ENCODE measurements around the gene SP6. TPM values are rescaled to one million over a fixed set of nuclear protein-coding genes. Genes with fewer than 3 reads are reported as not detected.

Gene SP6
- total and polyA plus RNA-seq, 7 experiments from 2014 or later = 0.05 to 0.29 (median 0.19) TPM; not detected in 3

DNA sequence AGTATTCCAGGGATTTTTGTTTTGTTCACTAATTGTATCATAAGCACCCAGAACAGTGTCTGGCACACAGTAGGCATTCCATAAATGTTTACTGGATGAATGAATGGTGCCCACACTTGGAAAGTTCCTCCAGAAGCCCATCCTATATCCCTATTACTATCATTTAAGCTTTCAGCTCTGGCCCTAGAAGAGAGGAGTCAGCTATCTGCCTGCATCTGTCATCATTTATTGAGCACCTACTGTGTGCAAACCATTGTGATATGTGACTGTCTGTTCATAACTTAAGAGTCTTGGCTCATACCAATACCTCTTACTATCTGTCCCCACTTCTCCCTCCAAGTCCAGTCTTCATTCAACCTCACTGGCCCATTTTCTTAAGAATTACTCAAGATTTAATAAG lies 20.1 kb upstream of the SP6 start:
- POLR2A ChIA-PET = no interaction called here
- no peaks in the 10 kb centered on the region for H3K27me3 ChIP-seq (ENCODE audit: control insufficient read depth in 2 of 2, insufficient read depth in 2 of 2, low read length in 2 of 2)

DNA sequence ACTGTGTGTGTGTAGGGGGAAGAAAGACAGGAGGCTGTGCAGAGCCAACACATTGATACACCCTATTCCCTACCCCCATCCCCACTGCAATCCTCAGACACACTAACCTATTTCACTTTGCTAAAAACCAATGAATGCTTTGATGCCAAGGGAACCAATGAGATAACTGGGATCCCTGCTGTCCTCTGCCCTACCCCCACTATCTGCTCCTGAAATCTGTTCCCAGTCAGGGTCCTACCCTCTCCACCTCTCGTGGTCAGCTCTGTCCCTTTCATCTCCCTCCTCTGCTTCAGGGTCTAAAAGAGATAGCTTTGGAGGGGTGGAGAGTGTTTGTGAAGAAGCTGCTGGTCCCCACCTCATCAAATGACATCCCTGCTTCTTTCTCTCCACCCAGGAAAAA lies 19.1 kb upstream of the SP6 start:
- Mint-ChIP-seq H3K27ac (no peak overlapping the region), H3K27me3 (peaks cover 38 to 67% (median 43%) of the 10 kb centered on the region in 5 donors), H3K9me3 (no peaks in the 10 kb centered on the region), H3K36me3 (no peaks in the 10 kb centered on the region), H3K4me3 (no peak overlapping the region), H3K4me1 (peaks cover 0 to 12% (median 6%) of the 10 kb centered on the region in 7 donors)
- intact Hi-C loops (cut with micrococcal nuclease) = no loop called here
- POLR2A ChIA-PET = interaction anchor here (1.0 kb wide), 1 partner anchor 12 kb away, joined by 3 read pairs; no protein-coding TSS in a partner anchor
- ATAC-seq = no peak
- Histone ChIP-seq H3K9me3 (ENCODE audit: control insufficient read depth in 2 of 3, low read length in 3 of 3) (no peaks in the 10 kb centered on the region), H3K27me3 (ENCODE audit: control insufficient read depth in 2 of 2, insufficient read depth in 2 of 2, low read length in 2 of 2) (no peaks in the 10 kb centered on the region), H3K27ac (ENCODE audit: low read depth, low read length) (no peak overlapping the region), H3K4me1 (ENCODE audit: control insufficient read depth in 2 of 2, insufficient read depth in 2 of 2, low read length in 2 of 2) (no peaks in the 10 kb centered on the region), H3K36me3 (ENCODE audit: control insufficient read depth in 2 of 3, insufficient read depth in 3 of 3, low read length in 3 of 3) (no peaks in the 10 kb centered on the region), H3K4me3 (ENCODE audit: low read length) (no peak overlapping the region)
- DNase-seq = no peak
- CTCF ChIA-PET = no interaction called here

More for the DNA sequence above, 20.1 kb upstream of the SP6 start:
- no peak for DNase-seq
- H3K9me3 ChIP-seq (ENCODE audit: control insufficient read depth in 2 of 3, low read length in 3 of 3) = no peaks in the 10 kb centered on the region
- H3K36me3 Mint-ChIP-seq = peaks cover 0 to 4% (median 0%) of the 10 kb centered on the region in 5 donors
- CTCF ChIA-PET = no interaction called here
- ATAC-seq = no peak
- H3K36me3 ChIP-seq (ENCODE audit: control insufficient read depth in 2 of 3, insufficient read depth in 3 of 3, low read length in 3 of 3) = no peaks in the 10 kb centered on the region
- peaks cover 0 to 8% (median 0%) of the 10 kb centered on the region in 7 donors for H3K4me1 Mint-ChIP-seq
- no peak overlapping the region for H3K4me3 ChIP-seq (ENCODE audit: low read length)
- no peak overlapping the region for H3K27ac ChIP-seq (ENCODE audit: low read depth, low read length)
- H3K4me1 ChIP-seq (ENCODE audit: control insufficient read depth in 2 of 2, insufficient read depth in 2 of 2, low read length in 2 of 2) = no peaks in the 10 kb centered on the region
- H3K9me3 Mint-ChIP-seq = no peaks in the 10 kb centered on the region
- no peak overlapping the region for H3K4me3 Mint-ChIP-seq
- intact Hi-C loops (cut with micrococcal nuclease) = no loop called here
- H3K27ac Mint-ChIP-seq = no peak overlapping the region
- H3K27me3 Mint-ChIP-seq = peaks cover 42 to 73% (median 47%) of the 10 kb centered on the region in 5 donors

DNA sequence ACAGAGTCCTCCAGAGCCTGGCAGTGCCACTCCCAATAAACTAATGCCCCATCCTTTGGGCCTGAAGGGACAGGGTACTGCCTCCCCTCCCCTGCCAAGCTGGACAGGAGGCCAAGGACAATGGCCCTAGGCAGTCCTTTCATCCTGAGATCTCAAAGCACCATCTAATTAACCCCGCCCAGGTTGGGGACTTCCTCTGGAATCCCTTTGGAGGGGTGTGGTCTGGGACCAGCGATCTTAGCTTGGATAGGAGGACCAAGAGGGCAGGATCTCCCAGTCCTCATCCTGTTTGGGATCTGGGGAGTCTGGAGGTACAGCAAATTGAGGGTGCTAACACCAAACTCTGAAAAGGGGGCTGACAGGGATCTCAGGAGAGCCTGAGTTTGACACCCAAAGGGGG lies 18.2 kb upstream of the SP6 start:
- DNase-seq (no peak), ATAC-seq (no peak)
- ChIA-PET CTCF (no interaction called here), POLR2A (interaction anchor here (1.0 kb wide), 1 partner anchor 11 kb away, joined by 3 read pairs; no protein-coding TSS in a partner anchor)
- H3K36me3 ChIP-seq (ENCODE audit: control insufficient read depth in 2 of 3, insufficient read depth in 3 of 3, low read length in 3 of 3) = no peaks in the 10 kb centered on the region
- intact Hi-C loops (cut with micrococcal nuclease) = no loop called here
- H3K4me3 ChIP-seq (ENCODE audit: low read length) = no peak overlapping the region
- H3K4me1 Mint-ChIP-seq = peaks cover 0 to 19% (median 13%) of the 10 kb centered on the region in 7 donors
- no peaks in the 10 kb centered on the region for H3K27me3 ChIP-seq (ENCODE audit: control insufficient read depth in 2 of 2, insufficient read depth in 2 of 2, low read length in 2 of 2)
- no peaks in the 10 kb centered on the region for H3K4me1 ChIP-seq (ENCODE audit: control insufficient read depth in 2 of 2, insufficient read depth in 2 of 2, low read length in 2 of 2)
- peaks cover 31 to 58% (median 37%) of the 10 kb centered on the region in 5 donors for H3K27me3 Mint-ChIP-seq
- no peaks in the 10 kb centered on the region for H3K9me3 Mint-ChIP-seq
- H3K27ac Mint-ChIP-seq = no peak overlapping the region
- H3K9me3 ChIP-seq (ENCODE audit: control insufficient read depth in 2 of 3, low read length in 3 of 3) = no peaks in the 10 kb centered on the region
- no peak overlapping the region for H3K27ac ChIP-seq (ENCODE audit: low read depth, low read length)
- no peak overlapping the region for H3K4me3 Mint-ChIP-seq
- no peaks in the 10 kb centered on the region for H3K36me3 Mint-ChIP-seq

DNA sequence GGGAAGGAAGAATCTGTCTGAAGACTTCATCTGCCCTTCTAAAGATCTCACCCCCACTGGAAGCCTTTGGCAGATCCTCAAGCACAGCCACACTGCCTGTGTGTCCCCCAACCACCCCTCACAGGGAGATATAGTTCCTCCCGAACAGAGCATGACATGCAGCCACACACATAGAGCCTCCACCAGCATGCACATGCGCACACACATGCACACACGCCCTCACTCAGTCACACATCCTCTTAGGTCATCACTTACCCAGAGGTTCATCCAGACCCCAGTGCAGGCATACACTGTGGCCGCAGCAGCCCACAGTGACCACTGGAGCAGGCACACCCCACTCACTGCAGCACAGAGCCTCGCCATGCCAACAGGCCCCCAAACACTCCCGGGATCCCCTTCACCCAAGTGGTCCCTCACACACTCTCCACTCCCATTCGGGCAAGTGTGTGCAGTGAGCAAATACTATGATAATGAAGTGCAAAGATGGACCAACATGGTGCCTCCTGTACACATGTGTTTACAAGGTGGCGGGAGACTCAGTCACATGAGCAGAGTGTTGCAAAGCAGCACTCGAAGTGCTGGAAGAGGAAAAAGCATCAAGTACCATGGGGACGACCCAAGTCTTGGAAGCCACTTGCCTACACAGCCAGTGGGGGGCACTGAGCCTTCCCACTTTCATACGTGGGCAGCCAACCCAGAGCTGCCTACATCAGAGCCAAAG lies 17.0 kb upstream of the SP6 start:
- H3K36me3 ChIP-seq (ENCODE audit: control insufficient read depth in 2 of 3, insufficient read depth in 3 of 3, low read length in 3 of 3) = no peaks in the 10 kb centered on the region
- H3K4me3 ChIP-seq (ENCODE audit: low read length) = no peak overlapping the region
- no peak overlapping the region for H3K4me3 Mint-ChIP-seq
- no peak overlapping the region for H3K27ac Mint-ChIP-seq
- H3K27ac ChIP-seq (ENCODE audit: low read depth, low read length) = no peak overlapping the region
- intact Hi-C loops (cut with micrococcal nuclease) = no loop called here
- H3K36me3 Mint-ChIP-seq = no peaks in the 10 kb centered on the region
- no peaks in the 10 kb centered on the region for H3K27me3 ChIP-seq (ENCODE audit: control insufficient read depth in 2 of 2, insufficient read depth in 2 of 2, low read length in 2 of 2)
- H3K4me1 Mint-ChIP-seq = peaks cover 0 to 22% (median 16%) of the 10 kb centered on the region in 7 donors
- no peaks in the 10 kb centered on the region for H3K9me3 ChIP-seq (ENCODE audit: control insufficient read depth in 2 of 3, low read length in 3 of 3)
- ChIA-PET POLR2A (no interaction called here), CTCF (interaction anchor here (0.6 to 1.1 kb wide), 2 partner anchors 23 to 24 kb away, joined by 3 to 4 read pairs; no protein-coding TSS in a partner anchor)
- peaks cover 0 to 2% (median 0%) of the 10 kb centered on the region in 11 donors for H3K9me3 Mint-ChIP-seq
- no peak for ATAC-seq
- peaks cover 23 to 47% (median 27%) of the 10 kb centered on the region in 5 donors for H3K27me3 Mint-ChIP-seq
- H3K4me1 ChIP-seq (ENCODE audit: control insufficient read depth in 2 of 2, insufficient read depth in 2 of 2, low read length in 2 of 2) = no peaks in the 10 kb centered on the region
- no peak for DNase-seq

DNA sequence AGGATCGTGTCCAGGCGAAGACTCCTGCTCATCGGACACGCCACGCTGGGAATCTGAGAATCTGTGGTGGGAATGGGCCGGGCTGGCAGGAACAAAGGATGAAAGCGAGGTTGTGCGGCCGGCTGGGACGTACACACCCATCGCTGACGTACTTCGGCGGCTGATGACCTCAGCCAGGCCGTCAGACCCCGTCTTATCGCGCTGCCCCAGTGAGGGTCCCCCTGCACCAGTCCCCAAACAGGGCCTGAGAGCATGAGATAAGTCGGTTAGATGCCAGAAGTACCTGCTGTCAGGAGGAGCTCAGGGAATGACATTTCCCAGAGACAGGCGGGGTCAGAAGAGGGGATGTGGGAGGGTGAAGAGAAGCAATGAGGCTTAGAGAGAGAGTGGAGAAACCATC lies 16.0 kb upstream of the SP6 start:
- DNase-seq (no peak), ATAC-seq (no peak)
- peaks cover 0 to 2% (median 0%) of the 10 kb centered on the region in 11 donors for H3K9me3 Mint-ChIP-seq
- Histone ChIP-seq H3K4me1 (ENCODE audit: control insufficient read depth in 2 of 2, insufficient read depth in 2 of 2, low read length in 2 of 2) (no peaks in the 10 kb centered on the region), H3K9me3 (ENCODE audit: control insufficient read depth in 2 of 3, low read length in 3 of 3) (no peaks in the 10 kb centered on the region), H3K36me3 (ENCODE audit: control insufficient read depth in 2 of 3, insufficient read depth in 3 of 3, low read length in 3 of 3) (no peaks in the 10 kb centered on the region), H3K27me3 (ENCODE audit: control insufficient read depth in 2 of 2, insufficient read depth in 2 of 2, low read length in 2 of 2) (no peaks in the 10 kb centered on the region), H3K27ac (ENCODE audit: low read depth, low read length) (no peak overlapping the region), H3K4me3 (ENCODE audit: low read length) (no peak overlapping the region)
- intact Hi-C loops (cut with micrococcal nuclease) = no loop called here
- POLR2A ChIA-PET = no interaction called here
- H3K27me3 Mint-ChIP-seq = peaks cover 20 to 40% (median 23%) of the 10 kb centered on the region in 5 donors
- H3K4me1 Mint-ChIP-seq = peaks cover 0 to 28% (median 16%) of the 10 kb centered on the region in 7 donors
- CTCF ChIA-PET = interaction anchor here (1.1 kb wide), 1 partner anchor 25 kb away, joined by 4 read pairs; no protein-coding TSS in a partner anchor
- peak overlapping the region in 1 of 9 donors; percentile 20 for H3K27ac Mint-ChIP-seq
- H3K36me3 Mint-ChIP-seq = no peaks in the 10 kb centered on the region
- no peak overlapping the region for H3K4me3 Mint-ChIP-seq

DNA sequence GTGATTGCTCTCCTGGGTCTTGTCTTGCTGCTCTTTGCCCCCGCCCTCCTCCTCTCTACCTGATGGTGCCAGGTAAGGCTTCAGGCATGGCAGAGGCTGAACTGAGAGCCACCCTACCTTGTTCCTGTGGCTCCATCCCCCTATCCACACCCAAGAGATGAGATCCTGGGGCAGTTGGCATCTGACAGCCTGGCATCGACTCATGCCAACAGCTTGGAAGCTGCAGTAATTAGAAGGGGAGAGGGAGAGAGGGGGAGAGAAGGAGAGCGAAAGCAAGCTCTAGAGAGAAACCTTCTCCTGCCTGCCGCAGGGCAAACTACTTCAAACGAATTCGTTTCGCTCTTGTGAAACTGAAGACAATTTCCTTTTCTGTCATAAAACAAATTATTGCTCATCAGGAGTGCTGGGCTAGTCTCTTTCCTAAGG lies 13.8 kb upstream of the SP6 start:
- H3K27me3 Mint-ChIP-seq = peaks cover under 1 to 24% (median 5%) of the 10 kb centered on the region in 5 donors
- H3K4me1 Mint-ChIP-seq = peaks cover 0 to 28% (median 16%) of the 10 kb centered on the region in 7 donors
- POLR2A ChIA-PET = no interaction called here
- CTCF ChIA-PET = no interaction called here
- ATAC-seq = no peak
- peak overlapping the region in 4 of 9 donors; percentile 18 to 60 (median 30) for H3K27ac Mint-ChIP-seq
- Histone ChIP-seq H3K36me3 (ENCODE audit: control insufficient read depth in 2 of 3, insufficient read depth in 3 of 3, low read length in 3 of 3) (no peaks in the 10 kb centered on the region), H3K4me1 (ENCODE audit: control insufficient read depth in 2 of 2, insufficient read depth in 2 of 2, low read length in 2 of 2) (no peaks in the 10 kb centered on the region), H3K9me3 (ENCODE audit: control insufficient read depth in 2 of 3, low read length in 3 of 3) (no peaks in the 10 kb centered on the region), H3K27me3 (ENCODE audit: control insufficient read depth in 2 of 2, insufficient read depth in 2 of 2, low read length in 2 of 2) (no peaks in the 10 kb centered on the region), H3K4me3 (ENCODE audit: low read length) (no peak overlapping the region), H3K27ac (ENCODE audit: low read depth, low read length) (peak overlapping the region; percentile 2)
- peak overlapping the region in 9 of 10 donors; percentile 4 to 66 (median 42) for H3K4me3 Mint-ChIP-seq
- no peak for DNase-seq
- intact Hi-C loops (cut with micrococcal nuclease) = loop anchor here in 1 of 2 donors (2.0 kb wide), 1 partner anchor 14 kb away; the partner anchor contains the start of gene SP6
- H3K36me3 Mint-ChIP-seq = no peaks in the 10 kb centered on the region
- H3K9me3 Mint-ChIP-seq = peaks cover 0 to 2% (median 0%) of the 10 kb centered on the region in 11 donors
